GM21529 (cell line): ENCODE results near the gene GPR89B.
"Not testable (repeated sequence)": the region's sequence is repeated elsewhere in the genome, so short reads cannot be mapped to it uniquely, and the experiment has no call there.

Experiments used
- ATAC-seq: cut with Tn5 transposase; IDR thresholded peaks from one replicate; pipeline ENCODE4 v1.9.1; 2021; ENCODE audit not compliant: unreplicated experiment

GPR89B gene

GRCh38 chr1:147935296-147935695 is 7.1 kb downstream of the GPR89B start:
- ATAC-seq = not testable (repeated sequence)

DNA sequence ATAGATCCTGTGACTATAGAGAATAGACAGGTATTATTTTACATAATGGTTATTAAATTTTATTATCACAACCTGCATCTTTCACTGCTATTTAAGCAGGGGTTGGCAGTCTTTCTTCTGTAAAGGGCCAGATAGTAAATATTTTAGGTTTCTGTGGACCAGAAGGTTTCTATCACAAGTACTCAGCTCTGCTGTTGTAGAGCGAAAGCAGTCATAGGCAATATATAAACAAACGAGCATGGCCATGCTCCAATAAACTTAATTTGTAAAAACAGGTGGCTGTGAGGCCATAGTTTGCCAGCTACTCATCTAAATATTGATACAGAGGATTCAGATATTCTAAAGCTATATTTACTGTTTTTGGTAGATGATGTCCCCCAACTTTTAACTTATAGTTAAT is 12.2 kb downstream of the GPR89B start:
- not testable (repeated sequence) for ATAC-seq

- ATAC-seq = not testable (repeated sequence)
Observed at GRCh38 chr1:147942563-147942962, 14.3 kb downstream of the GPR89B start.

DNA sequence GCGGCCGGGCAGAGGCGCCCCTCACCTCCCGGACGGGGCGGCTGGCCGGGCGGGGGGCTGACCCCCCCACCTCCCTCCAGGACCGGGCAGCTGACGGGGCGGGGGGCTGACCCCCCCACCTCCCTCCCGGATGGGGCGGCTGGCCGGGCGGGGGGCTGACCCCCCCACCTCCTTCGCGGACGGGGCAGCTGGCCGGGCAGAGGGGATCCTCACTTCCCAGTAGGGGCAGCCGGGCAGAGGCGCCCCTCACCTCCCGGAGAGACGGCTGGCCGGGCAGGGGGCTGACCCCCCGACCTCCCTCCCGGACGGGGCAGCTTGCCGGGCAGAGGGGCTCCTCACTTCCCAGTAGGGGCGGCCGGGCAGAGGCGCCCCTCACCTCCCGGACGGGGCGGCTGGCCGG is 21.3 kb downstream of the GPR89B start:
- ATAC-seq = not testable (repeated sequence)

- not testable (repeated sequence) for ATAC-seq
Observed at GRCh38 chr1:147958906-147959305, 30.7 kb downstream of the GPR89B start.

DNA sequence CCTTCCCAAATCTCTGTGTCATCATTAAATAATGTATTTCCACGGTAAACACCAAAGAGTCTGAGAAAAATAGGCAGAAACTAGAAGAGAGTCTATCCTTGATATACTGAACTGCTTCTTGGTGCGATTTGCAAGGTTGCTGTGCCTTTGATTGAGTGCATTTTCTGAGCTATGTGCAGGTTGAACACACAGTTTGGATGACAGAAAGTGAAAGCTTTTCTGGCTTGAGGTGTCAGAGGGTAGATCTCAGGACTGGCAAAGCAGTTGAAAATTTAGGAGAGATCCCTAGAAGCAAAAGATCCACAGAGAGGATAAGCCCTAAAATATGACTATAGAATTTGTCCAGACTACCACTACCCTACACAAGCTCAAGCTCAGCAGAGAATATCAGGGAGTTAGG is 31.5 kb downstream of the GPR89B start:
- not testable (repeated sequence) for ATAC-seq

DNA sequence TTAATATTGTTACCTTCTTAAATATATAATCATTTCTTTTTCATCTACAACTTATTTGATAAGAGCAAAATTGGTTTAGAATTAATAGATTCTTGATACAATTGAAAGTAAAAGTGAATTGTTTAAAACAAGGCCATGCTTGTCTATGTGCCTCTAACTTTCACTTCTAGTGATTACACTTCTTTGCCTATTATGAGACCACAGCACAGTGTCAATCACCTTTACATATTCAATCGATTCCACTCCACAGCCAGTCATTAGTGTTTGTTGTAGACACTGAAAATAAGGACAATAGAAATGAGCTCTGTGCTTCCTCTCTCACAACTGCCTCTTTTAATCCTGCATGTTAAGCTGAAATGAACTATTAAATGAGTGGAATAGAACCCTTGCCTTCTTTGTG is 36.4 kb downstream of the GPR89B start:
- not testable (repeated sequence) for ATAC-seq

DNA sequence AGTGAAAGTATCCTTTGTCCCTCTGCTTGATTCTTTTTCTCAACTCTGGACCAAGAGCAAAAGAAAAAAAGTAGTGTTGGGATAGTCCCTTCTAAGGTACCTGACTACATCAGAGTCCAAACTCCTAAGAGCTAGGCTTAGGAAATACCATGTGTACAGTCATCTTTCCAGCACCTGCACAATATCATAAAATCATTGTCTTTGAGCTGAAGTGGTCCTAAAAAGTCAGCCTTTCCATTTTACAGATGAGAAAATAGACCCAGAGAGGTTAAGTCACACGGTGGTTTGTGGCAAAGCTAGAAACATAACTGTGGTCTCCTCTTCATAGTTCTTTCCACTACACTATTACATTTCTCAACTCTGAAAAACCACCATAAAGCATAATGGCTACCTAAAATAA is 38.4 kb downstream of the GPR89B start:
- not testable (repeated sequence) for ATAC-seq

DNA sequence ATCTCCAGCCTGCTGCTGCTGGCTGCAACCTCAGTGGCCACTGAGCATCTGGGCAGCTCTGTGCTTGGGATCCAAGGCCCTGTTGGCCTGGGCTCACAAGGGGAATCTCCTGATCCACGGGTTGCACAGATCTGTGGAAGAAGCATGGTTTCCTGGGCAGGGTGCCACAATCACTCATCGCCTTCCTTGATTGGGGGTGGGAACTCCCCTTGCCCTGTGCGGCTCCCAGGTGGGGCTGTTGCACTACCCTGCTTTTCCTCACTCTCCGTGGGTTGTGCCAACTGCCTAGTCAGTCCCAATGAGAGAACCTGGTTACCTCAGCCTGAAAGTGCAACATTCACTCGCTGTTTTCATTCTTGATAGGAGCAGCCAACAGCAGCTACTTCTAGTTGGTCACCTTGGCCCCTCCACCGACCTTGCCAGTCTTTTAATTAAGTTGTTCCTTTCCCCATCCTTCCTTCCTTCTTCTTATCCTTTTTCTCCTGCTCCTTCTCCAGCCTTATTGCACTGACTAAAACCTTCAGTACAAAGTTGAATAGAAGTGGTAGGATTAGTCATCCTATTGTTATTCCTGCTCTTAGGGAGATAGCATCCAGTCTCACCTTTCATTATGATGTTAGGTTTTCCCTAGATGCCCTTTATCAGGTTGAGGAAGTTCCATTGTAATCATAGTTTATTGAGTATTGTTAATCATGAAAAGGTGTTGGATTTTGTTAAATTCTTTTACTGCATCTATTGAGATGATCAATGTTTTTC is 50.9 kb downstream of the GPR89B start:
- not testable (repeated sequence) for ATAC-seq

DNA sequence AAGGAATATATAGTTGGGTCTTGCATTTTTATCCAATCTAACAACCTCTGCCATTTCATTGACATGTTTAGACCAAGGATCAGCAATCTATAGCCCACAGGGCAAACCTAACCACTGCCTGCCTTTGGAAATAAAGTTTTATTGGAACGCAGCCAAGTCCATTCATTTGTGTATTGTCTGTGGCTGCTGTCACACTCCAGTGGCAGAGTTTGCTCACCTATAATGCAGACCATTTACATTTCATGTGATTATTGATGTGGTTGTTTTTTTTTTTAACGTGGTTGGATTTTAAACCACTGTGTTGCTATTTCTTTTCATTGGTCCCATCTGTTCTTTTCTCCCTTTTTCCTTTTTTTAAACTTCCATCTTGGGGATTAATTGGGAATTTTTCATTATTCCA is 57.2 kb downstream of the GPR89B start:
- ATAC-seq = not testable (repeated sequence)

DNA sequence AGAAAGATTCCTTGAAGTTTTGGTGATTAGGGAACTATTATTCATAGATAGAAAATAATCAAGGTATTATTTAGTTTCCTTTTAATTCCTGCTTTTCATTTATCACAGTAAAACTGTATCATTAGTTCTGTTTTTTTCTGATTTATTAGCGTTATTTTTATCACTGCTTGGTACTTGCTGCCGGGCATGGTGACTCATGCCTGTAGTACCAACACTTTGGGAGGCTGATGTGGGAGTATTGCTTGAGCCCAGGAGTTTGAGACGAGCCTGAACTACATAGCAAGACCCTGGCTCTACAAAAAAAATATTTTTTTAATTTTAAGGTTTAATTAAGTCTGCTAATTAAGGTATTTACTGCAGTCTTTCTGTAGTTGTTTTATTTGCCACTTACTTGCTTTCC is 59.7 kb downstream of the GPR89B start:
- not testable (repeated sequence) for ATAC-seq

DNA sequence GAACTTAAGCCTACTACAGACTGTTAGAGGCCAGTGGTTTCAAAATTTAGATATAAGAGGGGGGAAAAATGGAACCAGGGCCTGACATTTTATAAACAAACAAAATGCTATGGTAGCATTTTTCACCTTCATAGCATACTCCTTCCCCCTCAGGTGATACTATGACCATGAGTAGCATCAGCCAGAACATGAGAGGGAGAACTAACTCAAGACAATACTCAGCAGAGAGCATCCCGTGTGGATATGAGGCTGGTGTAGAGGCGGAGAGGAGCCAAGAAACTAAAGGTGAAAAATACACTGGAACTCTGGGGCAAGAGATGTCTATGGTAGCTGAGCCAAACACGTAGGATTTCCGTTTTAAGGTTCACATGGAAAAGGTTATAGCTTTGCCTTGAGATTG is 64.7 kb downstream of the GPR89B start:
- not testable (repeated sequence) for ATAC-seq

- ATAC-seq = not testable (repeated sequence)
Observed at GRCh38 chr1:147993400-147993799, 65.2 kb downstream of the GPR89B start.

DNA sequence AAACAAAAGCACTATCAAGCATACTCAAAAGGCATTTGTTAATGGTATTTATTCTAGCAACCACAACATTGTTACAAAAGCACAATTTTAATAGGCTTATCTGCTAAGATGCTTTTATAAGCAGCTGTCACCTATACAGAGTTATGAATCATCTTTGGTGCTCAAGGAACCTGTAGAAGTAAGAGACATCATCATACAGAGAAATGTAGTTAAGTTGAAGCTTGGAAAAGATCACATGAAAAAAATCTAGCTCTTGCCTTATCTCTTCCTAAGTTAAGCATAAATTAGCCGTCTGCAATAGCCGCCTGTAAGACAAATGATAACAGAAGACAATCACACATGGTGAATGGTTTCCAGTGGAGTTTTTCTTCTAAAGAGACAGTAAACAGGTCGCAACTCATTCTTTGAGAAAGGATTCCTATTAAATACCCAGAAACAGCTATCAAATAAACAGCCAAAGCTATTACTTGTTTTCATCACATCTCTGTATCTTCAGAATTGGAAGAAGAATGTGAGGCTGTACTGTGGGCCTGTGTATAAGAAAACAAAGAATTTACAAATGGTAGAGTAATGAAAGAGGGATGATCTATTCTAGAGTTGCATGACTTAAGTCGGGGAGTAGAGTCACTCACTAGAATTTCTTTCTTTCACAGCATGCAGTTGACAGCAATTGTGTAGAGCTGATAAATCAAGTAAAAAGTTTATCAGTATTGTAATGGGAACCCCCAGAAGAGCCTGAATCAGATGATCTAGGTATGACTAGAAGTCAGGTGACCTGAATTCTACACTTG is 65.8 kb downstream of the GPR89B start:
- not testable (repeated sequence) for ATAC-seq

DNA sequence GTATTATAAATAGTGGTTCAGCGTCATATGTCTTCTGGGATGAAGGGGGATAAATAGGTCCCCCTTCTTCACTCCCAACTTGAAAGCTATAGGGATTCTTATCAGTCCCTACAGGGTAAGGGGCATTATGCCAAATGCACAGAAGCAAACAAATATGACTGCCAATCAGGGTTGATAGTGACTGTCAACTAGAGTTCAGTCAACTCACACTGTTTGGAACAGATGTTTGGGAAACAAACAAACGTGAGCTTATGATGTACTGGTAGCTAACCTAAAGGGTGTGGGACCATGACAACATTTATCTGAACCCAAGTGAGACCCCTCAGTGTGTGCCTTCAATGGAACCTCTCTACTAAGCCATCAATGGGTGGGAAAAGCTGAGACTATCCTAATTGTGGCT is 67.9 kb downstream of the GPR89B start:
- not testable (repeated sequence) for ATAC-seq

GRCh38 chr1:148007724-148008123 is 79.5 kb downstream of the GPR89B start:
- not testable (repeated sequence) for ATAC-seq

GRCh38 chr1:148010527-148010926 is 82.3 kb downstream of the GPR89B start:
- no peak for ATAC-seq

DNA sequence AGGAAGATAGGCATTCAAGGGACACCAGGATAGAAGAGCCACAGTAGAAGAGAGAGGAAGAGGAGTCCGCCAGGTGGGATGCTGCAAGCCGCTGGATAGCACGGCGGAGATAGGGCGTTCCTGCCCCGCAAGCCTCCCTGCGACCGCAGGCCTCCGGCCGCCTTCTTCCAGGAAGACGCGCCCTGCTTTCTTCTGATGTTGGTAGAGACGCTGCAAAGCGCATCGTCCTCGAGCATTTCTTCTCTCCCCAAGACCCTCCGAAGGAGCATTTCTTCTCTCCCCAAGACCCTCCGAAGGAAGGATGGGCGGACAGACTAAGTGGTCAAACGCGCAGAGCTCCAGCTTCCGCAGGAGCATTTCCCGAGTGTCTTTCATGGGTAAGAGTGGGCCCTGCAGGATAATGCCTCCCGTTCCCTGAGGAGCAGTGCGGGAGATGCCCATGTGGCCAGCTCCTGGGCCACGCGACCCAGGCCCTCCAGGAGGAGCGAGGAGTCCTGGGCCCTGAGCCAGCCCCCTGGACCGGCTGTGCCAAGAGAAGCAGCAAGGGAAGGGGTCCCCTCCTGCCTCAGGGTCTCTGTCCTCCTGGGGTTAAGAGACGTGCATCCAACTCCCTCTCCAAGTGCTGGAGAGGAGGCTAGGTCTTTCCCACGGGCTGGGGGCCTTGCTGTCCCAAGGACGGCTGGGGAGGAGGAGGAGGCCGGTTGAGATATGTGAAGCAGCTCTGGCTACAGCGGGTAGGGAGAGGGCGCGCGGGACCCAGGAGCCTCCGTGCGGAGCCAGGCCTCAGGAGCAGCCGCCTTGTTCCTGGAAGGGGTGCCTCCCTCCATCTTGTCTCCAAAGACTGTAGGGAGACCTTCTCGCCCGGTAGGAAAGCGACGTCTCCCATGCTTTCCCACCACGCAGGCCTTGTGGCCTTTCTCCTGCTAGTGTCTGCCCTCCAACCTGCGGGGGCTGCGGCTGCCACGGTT is 85.2 kb downstream of the GPR89B start:
- ATAC-seq = not testable (repeated sequence)

DNA sequence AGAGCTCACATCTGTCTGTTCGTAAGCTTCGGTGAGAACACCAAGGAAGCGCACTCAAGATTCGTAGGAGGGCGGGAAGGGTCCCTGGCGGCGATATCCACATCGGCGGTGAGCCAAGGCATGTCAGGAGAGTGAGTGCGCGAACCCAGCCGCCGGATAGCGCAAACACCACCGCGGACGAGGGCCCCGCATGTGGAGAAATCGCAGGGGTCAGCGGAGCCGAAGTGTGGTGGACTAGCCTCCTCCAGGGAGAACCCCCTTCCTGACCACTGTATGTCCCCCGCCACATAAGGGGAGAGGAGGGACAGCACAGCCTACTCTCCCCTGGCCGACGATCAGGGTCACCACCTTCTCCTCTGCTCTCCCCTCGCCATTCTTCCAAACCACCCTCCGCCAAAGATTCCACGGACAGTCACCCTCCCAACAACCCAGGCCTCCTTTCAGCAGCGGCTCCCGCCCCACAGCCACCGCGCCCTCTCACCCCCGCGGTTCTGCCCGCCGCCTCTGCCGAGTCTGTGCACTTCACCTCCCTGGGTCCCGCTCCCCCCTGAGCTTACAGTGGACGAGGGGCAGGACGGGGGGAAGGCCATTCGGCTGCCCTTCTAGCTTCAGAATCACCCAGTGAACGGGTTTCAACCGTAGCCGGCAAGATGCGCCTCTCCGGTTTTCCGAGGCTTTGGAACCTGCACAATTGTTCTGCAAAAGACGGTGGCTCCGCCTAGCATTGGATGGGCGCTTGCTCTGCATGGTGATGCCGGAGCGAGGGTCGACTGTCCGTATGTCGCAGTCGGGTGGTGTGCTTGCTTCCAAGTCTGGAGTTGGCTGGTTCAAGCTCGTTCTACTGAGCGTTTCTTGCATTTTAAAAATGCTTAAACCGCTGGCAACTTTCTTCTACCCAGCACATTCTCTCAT is 86.3 kb downstream of the GPR89B start:
- not testable (repeated sequence) for ATAC-seq

- not testable (repeated sequence) for ATAC-seq
Observed at GRCh38 chr1:148024918-148025317, 96.7 kb downstream of the GPR89B start.
